ENCODE results near the gene ARHGAP15. TPM values are rescaled to one million over a fixed set of nuclear protein-coding genes. Genes with fewer than 3 reads are reported as not detected.

ARHGAP15 gene
- total RNA-seq, 1 experiment from 2014 or later, result not detected

DNA sequence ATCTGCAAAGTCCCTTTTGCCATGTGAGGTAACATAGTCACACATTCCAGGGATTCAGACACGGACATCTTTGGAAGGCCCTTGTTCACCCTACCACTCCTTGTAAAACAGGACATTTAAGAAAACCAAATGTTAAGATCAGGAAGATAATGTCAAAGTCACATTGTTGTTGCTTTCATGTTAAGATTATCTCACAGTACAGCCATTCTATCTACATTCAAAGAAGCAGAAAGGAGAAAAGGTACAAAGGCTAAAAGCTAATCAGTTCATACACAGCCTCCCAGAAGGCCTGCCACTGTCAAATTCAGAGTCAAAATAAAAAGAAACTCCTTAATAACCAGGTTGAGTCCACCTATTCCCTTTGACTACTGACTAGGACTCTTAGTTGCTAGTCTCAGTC is 573.7 kb downstream of the ARHGAP15 start:
- Histone ChIP-seq H3K36me3 (no peaks in the 10 kb centered on the region), H3K27me3 (no peaks in the 10 kb centered on the region), H3K9me3 (no peaks in the 10 kb centered on the region), H3K4me3 (no peak overlapping the region)
- no peak for DNase-seq

DNA sequence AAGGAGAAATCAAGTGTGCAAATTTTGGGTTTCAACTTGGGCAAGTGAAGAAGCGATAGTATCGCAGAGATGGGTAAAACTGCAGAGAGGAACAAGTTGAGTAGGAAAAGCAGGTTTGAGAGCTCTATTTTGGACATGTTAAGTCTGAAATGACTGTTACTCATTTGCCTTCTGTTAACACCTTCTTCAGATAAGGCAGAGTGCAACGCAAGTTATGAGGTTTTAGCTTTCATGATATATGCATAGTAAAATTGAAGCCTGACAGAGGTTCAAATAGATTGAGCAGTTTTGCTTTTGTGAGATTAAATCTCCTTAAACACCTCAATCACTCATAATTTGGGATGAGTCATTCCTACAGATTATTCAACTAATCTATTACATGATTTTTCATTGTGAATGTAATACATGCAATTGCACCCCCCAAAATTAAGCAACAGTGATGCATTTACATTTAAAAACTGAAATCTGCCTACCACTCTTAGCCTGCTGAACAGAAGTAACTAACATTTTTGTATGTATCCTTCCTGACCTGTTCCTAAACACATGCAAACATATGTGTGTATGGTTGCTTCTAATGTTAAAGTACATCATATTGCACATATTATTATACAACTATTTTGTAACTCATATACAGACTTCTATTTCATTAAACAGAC is 575.4 kb downstream of the ARHGAP15 start:
- no peaks in the 10 kb centered on the region for H3K27me3 ChIP-seq
- no peak for DNase-seq
- H3K9me3 ChIP-seq, result no peaks in the 10 kb centered on the region
- H3K4me3 ChIP-seq, result no peak overlapping the region
- H3K36me3 ChIP-seq, result no peaks in the 10 kb centered on the region

DNA sequence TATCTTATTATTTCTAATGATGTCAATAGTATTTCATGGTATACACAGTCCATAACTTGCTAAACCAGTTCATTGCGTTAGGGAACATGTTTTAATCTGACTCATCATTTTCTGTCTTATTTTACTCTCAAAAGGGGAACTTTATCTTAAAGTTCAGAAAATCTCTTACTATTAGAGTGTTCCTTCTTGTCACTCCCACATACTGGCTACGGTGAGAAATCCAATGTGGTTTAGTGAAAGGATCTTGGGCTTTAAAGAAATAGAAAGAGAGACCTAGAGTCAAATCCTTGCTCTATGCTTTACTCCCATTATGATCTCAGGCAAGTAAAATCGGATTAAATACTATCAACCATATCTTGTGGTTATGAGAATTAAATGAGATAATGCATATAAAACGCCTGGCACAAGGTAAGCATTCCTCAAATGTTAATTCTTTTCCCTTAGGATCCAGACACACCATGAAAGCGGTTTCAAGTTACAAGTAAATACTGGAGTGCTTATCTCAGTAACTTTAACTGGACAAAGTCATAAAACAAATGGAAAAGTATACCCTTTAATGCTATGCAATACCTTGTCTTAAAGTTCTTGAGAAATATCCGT is 576.0 kb downstream of the ARHGAP15 start:
- no peak for DNase-seq
- Histone ChIP-seq H3K4me3 (no peak overlapping the region), H3K9me3 (no peaks in the 10 kb centered on the region), H3K27me3 (no peaks in the 10 kb centered on the region), H3K36me3 (no peaks in the 10 kb centered on the region)

DNA sequence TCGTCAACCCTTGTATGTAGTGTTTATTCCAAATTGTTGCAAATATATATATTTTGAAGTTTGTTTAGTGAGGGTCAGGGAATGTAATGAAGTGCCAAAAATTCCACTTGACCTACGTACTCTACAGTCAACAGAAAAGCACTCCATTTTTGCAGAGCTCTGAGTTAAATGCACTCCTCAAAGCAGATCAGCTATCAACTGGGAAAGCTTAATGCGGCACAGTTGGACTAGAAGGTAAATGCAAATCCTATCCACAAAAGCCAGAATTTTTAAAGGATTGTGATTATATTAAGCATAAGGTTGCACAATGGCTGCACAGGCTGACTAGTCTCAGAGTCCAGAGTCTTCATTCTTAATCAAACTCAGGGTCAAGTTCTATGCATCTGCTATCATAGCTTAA is 577.1 kb downstream of the ARHGAP15 start:
- Histone ChIP-seq H3K36me3 (no peaks in the 10 kb centered on the region), H3K27me3 (no peaks in the 10 kb centered on the region), H3K4me3 (no peak overlapping the region), H3K9me3 (no peaks in the 10 kb centered on the region)
- DNase-seq, result no peak

DNA sequence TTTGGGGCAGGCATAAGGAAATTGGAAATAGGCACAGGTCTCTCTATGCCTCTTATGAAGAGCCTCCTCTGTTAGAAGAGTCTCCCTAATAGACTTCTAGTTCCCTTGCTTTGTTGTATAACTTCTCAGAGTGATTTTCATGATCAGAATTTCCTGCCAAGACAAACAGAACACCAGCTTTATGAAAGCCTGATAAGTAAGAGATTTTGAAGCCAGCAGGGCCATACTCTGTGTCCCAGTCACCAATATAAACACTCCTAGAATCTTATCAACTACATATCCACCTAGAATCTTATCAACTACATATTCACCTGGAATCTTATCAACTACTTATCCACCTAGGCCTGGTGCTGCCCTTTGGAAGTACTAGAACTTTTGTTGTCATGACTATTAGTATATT is 579.5 kb downstream of the ARHGAP15 start:
- no peak for DNase-seq

DNA sequence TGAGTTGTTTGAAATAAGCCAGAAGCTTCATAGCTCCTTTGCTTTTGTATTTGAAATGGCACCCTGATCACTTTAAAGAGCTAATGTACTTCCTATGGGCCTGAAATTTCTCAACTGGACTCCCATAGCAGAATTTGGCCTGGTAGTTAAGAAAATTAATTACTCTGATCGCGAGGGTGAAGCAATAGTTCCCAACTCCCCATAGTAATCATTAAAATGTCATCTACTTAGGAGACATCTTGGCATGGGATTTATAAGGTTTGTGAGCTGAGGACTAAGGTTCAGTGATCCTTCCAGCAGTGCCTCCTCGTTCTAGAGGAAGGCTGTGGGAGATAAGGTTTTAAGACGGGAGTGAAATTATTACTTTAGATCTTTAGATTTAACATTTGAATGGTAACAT is 581.0 kb downstream of the ARHGAP15 start:
- Histone ChIP-seq H3K4me3 (no peak overlapping the region), H3K9me3 (no peaks in the 10 kb centered on the region; the same call in 1 of the 2 replicates), H3K27me3 (no peaks in the 10 kb centered on the region), H3K36me3 (no peaks in the 10 kb centered on the region)
- no peak for DNase-seq

More for the DNA sequence above, 579.5 kb downstream of the ARHGAP15 start:
- Histone ChIP-seq H3K4me3 (no peak overlapping the region), H3K9me3 (no peaks in the 10 kb centered on the region), H3K36me3 (no peaks in the 10 kb centered on the region), H3K27me3 (no peaks in the 10 kb centered on the region)

DNA sequence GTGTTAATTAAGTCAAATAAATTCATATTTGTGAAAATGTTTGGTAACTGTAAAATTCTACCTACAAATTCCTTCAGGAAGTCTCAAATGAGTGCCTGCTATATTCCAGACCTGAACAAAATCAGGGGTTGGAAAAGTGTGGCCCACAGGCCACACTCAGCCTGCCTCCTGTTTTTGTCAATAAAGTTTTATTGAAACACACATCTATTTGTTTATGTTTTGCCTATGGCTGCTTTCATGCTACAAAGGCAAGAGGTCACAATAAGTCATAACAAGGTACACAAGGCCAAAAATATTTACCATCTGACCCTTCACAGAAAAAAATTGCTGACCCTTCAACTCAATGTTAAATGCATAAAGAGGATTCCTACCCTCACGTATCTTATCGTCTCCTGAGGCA is 581.7 kb downstream of the ARHGAP15 start:
- Histone ChIP-seq H3K4me3 (no peak overlapping the region), H3K36me3 (no peaks in the 10 kb centered on the region), H3K27me3 (no peaks in the 10 kb centered on the region), H3K9me3 (no peaks in the 10 kb centered on the region; the same call in 1 of the 2 replicates)
- DNase-seq, result no peak

DNA sequence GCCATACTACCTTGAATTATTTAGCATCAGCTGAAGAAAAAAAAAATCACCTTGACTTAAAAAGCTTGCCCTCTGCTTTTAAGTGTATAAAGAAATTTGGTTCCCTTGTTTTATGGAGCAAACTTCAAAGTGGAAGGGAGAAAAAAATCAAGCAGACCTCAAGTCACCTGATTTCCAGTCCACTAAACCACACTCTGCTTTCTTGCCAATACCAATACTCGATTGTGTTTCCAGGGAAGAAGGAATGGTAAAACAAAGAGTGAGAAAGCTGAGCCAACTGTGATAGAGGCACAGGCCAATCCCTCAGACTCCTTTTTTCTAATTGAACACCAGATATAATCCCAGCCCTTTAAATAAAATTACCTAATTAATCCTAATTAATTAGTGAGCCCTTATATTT is 587.3 kb downstream of the ARHGAP15 start:
- Histone ChIP-seq H3K4me3 (no peak overlapping the region), H3K36me3 (no peaks in the 10 kb centered on the region), H3K27me3 (no peaks in the 10 kb centered on the region), H3K9me3 (no peaks in the 10 kb centered on the region; the same call in 1 of the 2 replicates)
- no peak for DNase-seq

DNA sequence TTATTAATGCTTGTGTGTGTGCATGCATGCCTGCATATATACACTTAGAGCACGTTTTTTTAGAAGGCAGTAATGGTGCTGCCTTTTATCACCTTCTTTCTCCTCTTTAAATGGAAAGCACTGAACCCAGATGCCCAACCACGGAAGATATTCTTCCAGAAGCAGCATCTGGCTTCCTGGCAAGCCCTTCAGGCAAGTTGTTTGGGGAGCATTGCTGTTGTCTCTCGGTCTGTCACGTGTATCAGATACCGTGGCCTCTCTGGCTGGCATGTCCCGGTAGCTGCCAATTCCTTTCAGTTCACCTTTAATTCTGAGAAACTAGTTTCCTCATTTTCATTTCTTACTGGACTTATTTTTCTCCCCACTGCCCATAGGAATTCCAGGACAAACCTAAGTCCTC is 587.8 kb downstream of the ARHGAP15 start:
- peak; percentile 12 for DNase-seq
- Histone ChIP-seq H3K4me3 (no peak overlapping the region), H3K27me3 (no peaks in the 10 kb centered on the region), H3K9me3 (no peaks in the 10 kb centered on the region; the same call in 1 of the 2 replicates), H3K36me3 (no peaks in the 10 kb centered on the region)

DNA sequence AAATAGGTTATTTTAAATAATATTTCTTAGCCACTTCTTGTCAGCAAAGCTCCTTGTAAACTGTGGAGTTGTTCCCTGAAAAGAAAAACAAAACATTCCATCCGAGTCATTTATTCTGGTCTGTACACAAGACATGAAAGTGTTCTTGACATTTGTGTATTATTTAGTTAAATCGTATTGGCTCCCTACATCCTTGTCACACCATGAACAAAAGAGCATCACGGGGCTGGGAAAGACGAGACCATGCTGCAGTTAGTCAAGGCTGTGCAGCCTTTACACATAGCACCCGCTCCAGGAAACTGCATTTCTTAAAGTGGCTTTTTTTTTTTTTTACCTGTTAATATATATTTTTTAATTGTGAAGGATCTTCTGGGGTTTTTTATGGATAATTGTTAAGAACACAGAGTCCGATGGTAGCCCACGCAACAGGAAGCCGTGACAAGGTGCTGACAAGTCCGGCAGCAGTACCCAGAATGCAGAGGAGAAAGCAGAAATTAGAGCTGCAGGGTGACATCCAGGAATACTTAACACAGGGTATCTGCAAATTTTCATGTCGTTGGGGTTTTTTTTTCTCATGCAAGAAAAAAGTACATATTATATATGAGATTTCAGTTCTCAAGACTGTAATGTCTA is 588.4 kb downstream of the ARHGAP15 start:
- no peak overlapping the region for H3K4me3 ChIP-seq
- DNase-seq, result no peak
- no peaks in the 10 kb centered on the region for H3K27me3 ChIP-seq
- no peaks in the 10 kb centered on the region; the same call in 1 of the 2 replicates for H3K9me3 ChIP-seq
- no peaks in the 10 kb centered on the region for H3K36me3 ChIP-seq

DNA sequence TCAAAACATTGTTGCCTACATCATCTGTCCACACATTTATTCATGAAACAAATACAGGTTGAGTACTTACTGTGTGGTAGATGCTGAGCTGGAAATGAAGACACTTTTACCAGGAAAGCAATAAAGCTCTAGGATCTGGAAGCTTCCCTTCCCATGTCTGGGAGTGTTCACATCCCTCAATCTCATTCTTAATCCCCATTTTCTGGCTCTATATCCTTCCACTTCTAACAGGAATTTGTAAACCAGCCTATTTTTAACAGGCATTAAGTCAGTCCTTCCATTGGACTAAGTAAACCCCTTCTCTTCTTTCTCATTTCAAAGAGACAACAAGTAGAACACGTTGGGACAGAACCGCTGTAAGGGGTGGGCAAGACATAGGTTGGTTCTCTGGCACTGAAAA is 589.5 kb downstream of the ARHGAP15 start:
- DNase-seq, result no peak
- Histone ChIP-seq H3K27me3 (no peaks in the 10 kb centered on the region), H3K36me3 (no peaks in the 10 kb centered on the region), H3K9me3 (no peaks in the 10 kb centered on the region; the same call in 1 of the 2 replicates), H3K4me3 (no peak overlapping the region)

DNA sequence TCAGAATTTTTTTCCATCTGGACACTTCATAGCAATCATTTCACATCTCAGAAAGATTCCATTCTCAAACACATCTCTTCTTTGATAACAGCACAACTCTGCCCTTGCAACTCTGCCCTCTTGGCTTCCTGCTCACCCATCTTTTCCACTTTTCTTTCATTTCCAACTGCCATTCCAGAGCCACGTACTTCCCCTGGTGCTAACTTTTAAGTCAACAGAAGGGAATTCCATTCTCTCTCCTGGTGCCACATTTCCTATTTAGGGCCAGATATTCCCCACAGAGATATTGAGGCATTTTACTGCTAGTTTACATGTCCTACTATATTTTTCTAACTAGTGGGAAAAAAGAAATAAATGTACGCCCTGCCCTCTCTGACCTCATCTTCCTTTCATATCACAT is 590.2 kb downstream of the ARHGAP15 start:
- no peaks in the 10 kb centered on the region for H3K36me3 ChIP-seq
- no peaks in the 10 kb centered on the region for H3K27me3 ChIP-seq
- H3K4me3 ChIP-seq, result no peak overlapping the region
- no peak for DNase-seq
- H3K9me3 ChIP-seq, result no peaks in the 10 kb centered on the region; the same call in 1 of the 2 replicates

DNA sequence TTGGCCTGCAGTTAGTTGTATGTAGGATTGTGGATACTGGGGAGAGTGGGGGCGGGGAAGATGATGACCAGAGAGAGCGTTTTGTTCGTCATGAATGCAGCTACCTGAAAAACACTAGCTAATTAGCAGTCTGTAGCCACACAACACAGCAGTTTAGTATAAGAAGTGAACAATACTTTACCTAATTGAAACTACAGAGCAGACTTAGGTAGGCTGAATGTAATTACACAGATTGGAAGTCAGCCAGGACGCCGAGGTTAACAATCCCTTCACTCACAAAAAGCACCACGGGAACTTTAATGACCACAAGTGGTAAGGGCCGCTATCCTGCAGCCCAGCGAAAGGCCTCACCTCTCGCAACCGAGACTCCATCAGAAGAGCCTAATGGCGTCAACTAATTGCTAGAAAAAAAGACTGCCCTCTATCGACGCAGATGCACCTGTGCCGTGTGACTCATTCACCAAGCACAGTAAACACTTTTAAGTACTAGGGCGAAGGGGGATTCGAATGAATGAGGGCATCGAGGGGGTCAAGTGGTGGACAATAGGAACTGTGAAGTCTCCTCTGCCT is 591.0 kb downstream of the ARHGAP15 start:
- Histone ChIP-seq H3K27me3 (no peaks in the 10 kb centered on the region), H3K9me3 (no peaks in the 10 kb centered on the region), H3K36me3 (no peaks in the 10 kb centered on the region), H3K4me3 (no peak overlapping the region)
- DNase-seq, result no peak

DNA sequence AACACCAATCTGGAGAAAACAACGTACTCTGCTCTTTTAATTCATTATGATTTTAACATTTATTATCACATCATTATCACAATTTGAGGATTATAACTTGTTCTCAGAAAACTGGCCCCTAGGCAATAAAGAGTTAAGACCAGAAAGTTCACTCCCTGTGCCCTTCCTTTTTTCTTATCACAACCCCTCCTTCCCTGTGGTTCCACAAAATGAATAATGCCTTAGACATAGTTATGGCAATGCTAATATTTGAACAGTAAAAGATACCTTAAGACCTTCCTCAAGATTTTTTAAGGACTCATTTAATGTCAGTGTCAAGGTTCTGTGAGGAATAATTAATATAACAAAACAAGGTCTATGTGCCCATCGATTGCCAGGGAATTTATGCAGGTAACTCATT is 596.2 kb downstream of the ARHGAP15 start:
- H3K4me3 ChIP-seq, result no peak overlapping the region
- no peaks in the 10 kb centered on the region for H3K27me3 ChIP-seq
- H3K9me3 ChIP-seq, result no peaks in the 10 kb centered on the region
- no peak for DNase-seq
- H3K36me3 ChIP-seq, result no peaks in the 10 kb centered on the region

DNA sequence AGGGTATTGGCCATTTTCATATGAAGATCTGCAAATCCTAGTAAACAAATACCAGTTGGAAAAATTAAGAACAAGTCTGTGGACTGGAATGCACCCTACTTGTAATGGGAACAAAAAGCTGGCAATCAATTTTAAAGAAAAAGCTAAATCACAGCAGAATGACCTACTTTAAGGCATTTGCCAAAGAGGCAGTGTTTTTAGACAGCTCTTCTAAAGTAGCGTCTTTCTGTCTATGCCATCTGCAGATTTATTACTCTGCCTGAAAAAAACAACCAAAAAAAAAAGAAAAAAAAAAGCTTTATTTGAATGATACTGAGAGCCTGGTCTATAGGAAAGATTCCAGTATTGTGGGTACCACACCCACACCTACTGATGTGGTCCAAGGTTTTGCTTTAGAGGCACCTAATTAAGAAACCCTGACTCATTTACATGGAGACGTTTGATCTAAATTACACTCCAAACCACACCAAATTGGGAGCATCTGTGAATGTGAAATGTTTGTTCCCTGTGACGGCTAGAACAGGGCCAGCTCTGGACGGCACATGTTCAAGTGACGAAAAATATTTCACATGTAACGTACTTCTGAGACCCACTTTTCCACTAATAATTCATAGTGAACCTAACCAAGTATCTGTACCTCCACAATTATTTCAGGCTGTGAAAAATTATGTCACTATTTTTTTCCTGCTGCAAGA is 597.1 kb downstream of the ARHGAP15 start:
- Histone ChIP-seq H3K4me3 (no peak overlapping the region), H3K27me3 (no peaks in the 10 kb centered on the region), H3K36me3 (no peaks in the 10 kb centered on the region), H3K9me3 (no peaks in the 10 kb centered on the region)
- DNase-seq, result no peak

DNA sequence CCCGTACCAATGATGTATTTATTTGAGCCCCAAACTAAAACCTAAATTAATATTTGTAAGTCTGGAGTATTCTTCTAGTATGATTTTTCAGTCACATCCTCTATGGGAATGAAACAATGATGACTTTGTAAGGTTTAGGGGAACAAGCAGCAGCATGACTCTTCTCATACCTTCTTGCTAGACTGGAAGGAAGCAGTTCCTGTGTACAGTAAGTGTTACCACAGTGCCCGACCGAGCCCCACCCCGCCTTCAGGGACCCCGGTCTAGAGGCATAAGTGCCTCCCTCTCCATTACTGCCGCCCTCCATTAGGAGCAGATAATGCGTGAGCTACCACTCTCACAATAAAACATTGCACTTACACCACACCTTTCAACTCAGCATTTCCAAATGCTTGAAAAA is 599.3 kb downstream of the ARHGAP15 start:
- Histone ChIP-seq H3K9me3 (no peaks in the 10 kb centered on the region), H3K27me3 (no peaks in the 10 kb centered on the region), H3K4me3 (no peak overlapping the region), H3K36me3 (no peaks in the 10 kb centered on the region)
- DNase-seq, result no peak

DNA sequence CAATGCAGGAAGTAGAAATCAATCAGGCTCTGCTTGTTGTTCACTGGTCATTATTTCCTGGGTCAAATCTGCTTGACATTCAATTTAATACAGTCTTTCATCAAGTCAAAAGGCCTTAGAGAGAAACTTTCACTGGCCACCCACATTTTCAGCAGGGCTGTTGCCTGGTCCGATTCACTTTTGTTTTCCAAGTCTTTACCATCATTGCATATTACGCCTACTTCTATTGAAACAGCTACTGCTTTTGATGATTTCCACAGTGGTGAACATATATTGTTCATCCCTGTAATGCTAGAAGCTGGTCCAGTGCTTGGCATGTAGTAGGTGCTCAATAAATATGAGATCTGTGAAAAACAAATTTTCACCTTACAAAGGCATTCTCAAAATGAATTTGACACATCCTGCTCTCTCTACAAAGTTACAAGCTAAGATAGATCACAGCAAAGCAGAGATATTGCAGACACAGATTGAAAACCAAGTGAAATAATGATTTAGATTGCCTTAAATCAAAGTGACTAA is 600.1 kb downstream of the ARHGAP15 start:
- Histone ChIP-seq H3K27me3 (no peaks in the 10 kb centered on the region), H3K4me3 (no peak overlapping the region), H3K36me3 (no peaks in the 10 kb centered on the region), H3K9me3 (no peaks in the 10 kb centered on the region)
- no peak for DNase-seq
